Breast epithelium (tissue), 4 donors: Measurements from ENCODE around the gene BRD3. TPM values are rescaled to one million over a fixed set of nuclear protein-coding genes. Genes with fewer than 3 reads are reported as not detected.

Source experiments
- DNase-seq, 2 donors: peaks; one replicate each; pipeline ENCODE4 v3.0.0-alpha.2; 2019; ENCODE audit warnings: low spot score in 2 of 2
- H3K27ac ChIP-seq, 2 donors: fragments of 200-600 bp; sonication (generic) in 1 of 2; one replicate each; pipeline ENCODE4 v1.5.1; 2016 to 2019; ENCODE audit warnings: mild to moderate bottlenecking in 1 of 2
- H3K27me3 ChIP-seq, 2 donors: fragments of 200-600 bp; sonication (generic) in 1 of 2; one replicate each; pipeline versions ENCODE4 v1.5.1 to v1.6.0; 2017 to 2019; ENCODE audit warnings: control low read depth in 1 of 2, mild to moderate bottlenecking in 1 of 2
- H3K36me3 ChIP-seq: fragments of 200-600 bp; one replicate; pipeline ENCODE4 v1.5.1; 2019
- H3K4me1 ChIP-seq, 2 donors: fragments of 200-600 bp; sonication (generic); one replicate each; pipeline ENCODE4 v1.5.1; 2016 to 2019; ENCODE audit warnings: control low read depth in 1 of 2
- H3K4me3 ChIP-seq, 3 donors: fragments of 200-600 bp; sonication (generic); 1 replicate in 2 of 3; 2 replicates in 1 of 3; pipeline ENCODE4 v1.5.1; 2016 to 2019; ENCODE audit warnings: mild to moderate bottlenecking in 3 of 3, moderate library complexity in 2 of 3
- H3K9me3 ChIP-seq, 2 donors: fragments of 200-600 bp; sonication (generic) in 1 of 2; one replicate each; pipeline ENCODE4 v1.5.1; 2016 to 2019; ENCODE audit warnings: control low read depth in 1 of 2
- CTCF ChIP-seq, 3 donors: fragments of 450-650 bp; IDR thresholded peaks; one replicate each; pipeline ENCODE4 v1.5.1; 2016 to 2017; ENCODE audit warnings: antibody characterized with exemption in 3 of 3, mild to moderate bottlenecking in 3 of 3, moderate library complexity in 3 of 3
- POLR2A ChIP-seq: fragments of 450-650 bp; IDR thresholded peaks from one replicate; pipeline ENCODE4 v1.6.1; 2016; ENCODE audit warnings: antibody characterized with exemption, mild to moderate bottlenecking, moderate library complexity
- POLR2AphosphoS5 ChIP-seq, 3 donors: sonication (generic); formaldehyde crosslinking; IDR thresholded peaks; one replicate each; pipeline ENCODE4 v1.6.1; 2017; ENCODE audit warnings: antibody characterized with exemption in 3 of 3
- intact Hi-C: fragments of 100-400 bp; cut with DNase I; formaldehyde crosslinking; loops from one replicate; pipeline ENCODE4 v1.15.1; 2023; ENCODE audit warnings: low total_unique reads
- total RNA-seq, 3 donors: library from RNA; depleted of rRNA; stranded (reverse); fragments of >200 nt; gene quantifications; one replicate each; pipeline ENCODE4 v1.1.0, GENCODE V29; 2016

The BRD3 gene
- total RNA-seq, 3 donors from 2014 or later: 21.6 to 26.2 (median 24.6) TPM

- no peak for TF ChIP-seq POLR2A
- no peak for TF ChIP-seq CTCF (IDR thresholded peaks at IDR 0.05)
- no peak for TF ChIP-seq POLR2AphosphoS5 (IDR thresholded peaks at IDR 0.05)
- DNase-seq: no peak
- Histone ChIP-seq H3K36me3 (no peaks in the 10 kb centered on the region), H3K27ac (no peak overlapping the region), H3K9me3 (no peaks in the 10 kb centered on the region), H3K4me3 (peak overlapping the region in 1 of 3 donors; percentile 40), H3K4me1 (peaks cover 22 to 29% of the 10 kb centered on the region in 2 donors), H3K27me3 (no peaks in the 10 kb centered on the region)
- intact Hi-C loops: no loop called here
These were observed 6.0 kb downstream of the BRD3 start for GRCh38 chr9:134061688-134062371.

DNA sequence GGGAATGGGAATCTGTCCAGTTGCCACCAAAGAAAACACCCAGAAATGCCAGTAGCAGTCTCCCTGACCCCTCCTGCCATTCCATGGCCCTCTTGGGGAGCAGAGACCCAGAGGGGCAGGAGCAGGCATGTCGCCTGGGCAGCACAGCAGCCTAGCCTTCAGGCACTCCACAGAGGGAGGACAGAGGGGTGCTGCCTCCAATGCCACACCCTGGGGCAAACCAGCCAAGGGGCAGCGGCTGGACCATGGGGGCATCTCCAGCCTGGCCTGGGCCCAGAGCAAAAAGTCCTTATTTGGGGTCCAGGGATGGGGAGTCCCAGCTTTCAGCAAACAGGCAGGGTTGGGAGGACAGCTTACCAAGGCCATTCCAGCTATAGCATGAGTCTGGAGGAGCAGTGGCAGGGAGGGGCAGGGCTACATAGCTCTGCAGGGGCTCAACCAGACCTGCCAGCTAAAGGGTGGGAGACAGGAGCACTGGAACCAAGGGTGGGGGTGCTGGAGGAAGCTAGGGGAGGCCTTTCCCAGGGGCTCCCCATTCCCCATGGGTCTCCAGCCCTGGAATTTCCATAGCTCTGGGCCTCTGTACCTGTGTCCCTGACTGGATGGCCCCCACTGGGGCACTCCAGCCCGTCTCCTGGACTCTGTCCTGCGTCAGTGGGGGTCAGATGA lies 6.7 kb downstream of the BRD3 start:
- intact Hi-C loops: no loop called here

DNA sequence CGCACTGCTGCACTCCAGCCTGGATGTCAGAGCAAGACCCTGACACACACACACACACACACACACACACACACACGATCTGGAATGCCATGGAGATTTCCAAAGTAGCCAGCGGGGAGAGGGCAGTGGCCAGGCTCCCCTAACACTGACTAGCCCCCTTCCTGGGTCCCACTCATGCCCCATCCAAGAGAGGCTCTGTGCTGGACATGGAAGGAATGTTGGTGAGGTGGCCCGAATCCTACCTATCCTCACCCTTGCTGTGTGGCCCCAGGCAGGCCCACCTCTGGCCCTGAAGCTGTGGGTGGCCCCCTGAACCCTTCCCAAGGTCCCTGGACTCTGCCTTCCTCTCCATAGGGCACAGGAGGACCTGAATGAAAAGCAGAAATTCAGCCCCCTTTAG lies 7.3 kb downstream of the BRD3 start:
- Histone ChIP-seq H3K4me1 (peaks cover 27 to 37% of the 10 kb centered on the region in 2 donors), H3K4me3 (no peak overlapping the region), H3K9me3 (no peaks in the 10 kb centered on the region), H3K27me3 (no peaks in the 10 kb centered on the region), H3K36me3 (no peaks in the 10 kb centered on the region), H3K27ac (no peak overlapping the region)
- peak in 1 of 2 donors; percentile 10 for DNase-seq
- TF ChIP-seq CTCF (IDR thresholded peaks at IDR 0.05) (no peak), POLR2A (no peak), POLR2AphosphoS5 (IDR thresholded peaks at IDR 0.05) (no peak)
- intact Hi-C loops: no loop called here

More for the DNA sequence above, 6.7 kb downstream of the BRD3 start:
- Histone ChIP-seq H3K27ac (no peak overlapping the region), H3K4me3 (no peak overlapping the region), H3K36me3 (no peaks in the 10 kb centered on the region), H3K4me1 (peaks cover 27 to 34% of the 10 kb centered on the region in 2 donors), H3K27me3 (no peaks in the 10 kb centered on the region), H3K9me3 (no peaks in the 10 kb centered on the region)
- DNase-seq: no peak
- TF ChIP-seq CTCF (IDR thresholded peaks at IDR 0.05) (no peak), POLR2A (no peak), POLR2AphosphoS5 (IDR thresholded peaks at IDR 0.05) (no peak)

DNA sequence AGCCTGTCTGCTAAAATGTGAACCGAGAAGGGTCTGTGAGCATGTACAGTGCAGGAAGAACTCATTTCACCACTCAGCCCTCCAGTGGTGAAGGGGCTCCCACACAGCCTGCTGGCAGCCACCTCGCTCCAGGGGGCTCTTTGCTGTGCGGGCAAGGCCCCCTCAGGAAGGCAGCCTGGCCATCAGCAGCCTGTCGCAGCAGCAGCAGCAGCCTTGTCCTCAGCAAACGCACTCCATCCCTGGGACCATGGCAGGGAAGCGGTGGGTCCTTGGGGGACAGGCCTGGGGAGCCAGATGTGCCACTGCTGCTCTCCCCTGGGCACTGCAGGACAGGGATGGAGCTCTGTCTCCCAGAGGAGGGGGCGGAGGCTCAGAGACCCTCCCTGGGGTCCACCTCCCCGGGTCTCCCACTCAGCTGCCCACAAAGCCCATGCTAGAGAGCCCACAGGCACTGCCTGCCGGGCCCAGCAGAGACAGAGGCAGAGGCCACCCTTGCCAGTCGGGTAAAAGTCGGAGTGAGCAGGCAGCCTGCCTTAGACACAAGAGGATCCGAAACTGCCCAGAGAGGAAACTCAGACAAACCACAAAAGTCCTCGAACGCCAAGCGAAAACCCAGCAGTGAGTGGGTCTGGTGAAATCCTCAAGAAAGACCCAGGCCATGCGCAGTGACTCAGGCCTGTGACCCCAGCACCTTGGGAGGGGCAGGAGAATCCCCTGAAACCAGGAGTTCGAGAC lies 8.0 kb downstream of the BRD3 start:
- intact Hi-C loops: loop anchor here (5.0 kb wide), 1 partner anchor 1138 kb away; no protein-coding TSS in a partner anchor
- peak in 1 of 2 donors; percentile 46 for DNase-seq
- TF ChIP-seq POLR2AphosphoS5 (IDR thresholded peaks at IDR 0.05) (no peak), CTCF (IDR thresholded peaks at IDR 0.05) (no peak), POLR2A (no peak)
- H3K4me3 ChIP-seq: no peak overlapping the region
- H3K27ac ChIP-seq: no peak overlapping the region
- H3K9me3 ChIP-seq: no peaks in the 10 kb centered on the region
- H3K4me1 ChIP-seq: peaks cover 29 to 43% of the 10 kb centered on the region in 2 donors
- no peaks in the 10 kb centered on the region for H3K36me3 ChIP-seq
- no peaks in the 10 kb centered on the region for H3K27me3 ChIP-seq
